ENCODE data around the gene CA12.
"Not testable (repeated sequence)": the region's sequence is repeated elsewhere in the genome, so short reads cannot be mapped to it uniquely, and the experiment has no call there.

The CA12 gene

GRCh38 chr15:63348392-63348791 lies 33.3 kb downstream of the CA12 start:
- Mint-ChIP-seq H3K27ac (no peak overlapping the region), H3K4me1 (peaks cover 63% of the 10 kb centered on the region), H3K9me3 (no peaks in the 10 kb centered on the region), H3K36me3 (ENCODE audit: low read depth) (no peaks in the 10 kb centered on the region), H3K4me3 (no peak overlapping the region), H3K27me3 (ENCODE audit: low read depth, poor library complexity) (peaks cover 10% of the 10 kb centered on the region)
- no peak for DNase-seq
- TF ChIP-seq CTCF (IDR thresholded peaks at IDR 0.05), result no peak

DNA sequence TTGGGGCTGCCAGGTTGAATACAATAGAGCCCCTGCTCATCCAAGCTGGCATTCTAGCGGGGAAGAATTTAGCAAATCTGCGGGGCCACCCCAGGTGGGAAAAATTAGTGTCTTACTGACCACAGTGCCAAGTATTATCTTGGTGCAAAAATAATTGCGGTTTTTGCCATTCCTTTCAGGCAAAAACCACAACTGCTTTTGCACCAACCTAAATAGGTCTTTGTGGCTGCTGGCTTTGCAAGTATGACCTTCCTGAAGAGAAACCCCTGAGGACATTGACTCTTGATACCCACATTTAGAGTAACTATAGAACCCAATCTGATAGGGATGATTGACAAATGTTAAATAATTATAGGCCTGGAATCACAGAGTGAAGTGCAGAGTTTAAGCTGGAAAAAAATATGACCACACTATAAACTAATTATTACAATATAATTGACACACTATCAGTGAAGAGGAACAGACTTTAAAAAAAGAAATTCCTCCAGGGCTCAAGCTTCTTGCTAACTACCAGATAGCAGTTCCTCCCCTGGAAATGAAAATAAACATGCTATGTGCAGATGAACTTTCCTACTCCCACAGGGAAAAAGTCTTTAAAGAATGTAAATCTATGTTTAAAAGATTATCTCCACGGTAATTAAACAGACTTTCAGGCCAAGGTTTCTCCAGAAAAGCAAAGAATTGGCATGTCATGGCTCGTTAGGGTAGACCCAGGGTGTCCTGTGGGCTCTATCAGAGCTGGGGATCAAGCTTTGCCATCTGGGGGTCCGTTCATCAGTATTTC lies 34.4 kb downstream of the CA12 start:
- H3K27ac Mint-ChIP-seq, result no peak overlapping the region
- no peak overlapping the region for H3K4me3 Mint-ChIP-seq

DNA sequence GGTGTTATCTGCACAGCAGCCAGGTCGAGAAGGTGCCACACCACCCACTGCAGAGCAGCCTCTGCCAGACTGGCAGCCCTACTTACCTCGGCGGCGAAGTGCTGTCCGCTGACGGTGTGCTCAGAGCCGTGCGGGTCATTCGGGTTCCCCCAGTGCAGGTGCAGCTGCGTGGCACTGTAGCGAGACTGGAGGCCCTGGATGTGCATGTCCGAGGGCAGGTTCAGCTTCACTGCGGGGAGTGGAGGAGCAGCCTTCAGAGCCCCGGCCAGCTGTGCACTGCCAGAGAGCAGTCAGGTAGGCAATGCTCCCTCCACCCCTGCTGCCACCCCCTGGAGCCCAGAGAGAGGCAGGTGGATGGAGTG lies 36.3 kb downstream of the CA12 start:
- no peak for TF ChIP-seq CTCF (IDR thresholded peaks at IDR 0.05)
- no peak for DNase-seq
- Mint-ChIP-seq H3K9me3 (no peaks in the 10 kb centered on the region), H3K4me3 (no peak overlapping the region), H3K27ac (no peak overlapping the region), H3K36me3 (ENCODE audit: low read depth) (peaks cover 20% of the 10 kb centered on the region), H3K4me1 (peaks cover 50% of the 10 kb centered on the region), H3K27me3 (ENCODE audit: low read depth, poor library complexity) (peaks cover 19% of the 10 kb centered on the region)

More for the DNA sequence above, 34.4 kb downstream of the CA12 start:
- no peak for DNase-seq
- TF ChIP-seq CTCF (IDR thresholded peaks at IDR 0.05), result no peak
- peaks cover 59% of the 10 kb centered on the region for H3K4me1 Mint-ChIP-seq
- H3K36me3 Mint-ChIP-seq (ENCODE audit: low read depth), result peaks cover 2% of the 10 kb centered on the region
- H3K27me3 Mint-ChIP-seq (ENCODE audit: low read depth, poor library complexity), result peaks cover 10% of the 10 kb centered on the region
- no peaks in the 10 kb centered on the region for H3K9me3 Mint-ChIP-seq

GRCh38 chr15:63344731-63345390 lies 36.8 kb downstream of the CA12 start:
- TF ChIP-seq CTCF (IDR thresholded peaks at IDR 0.05), result no peak
- peaks cover 25% of the 10 kb centered on the region for H3K36me3 Mint-ChIP-seq (ENCODE audit: low read depth)
- DNase-seq, result no peak
- H3K4me3 Mint-ChIP-seq, result no peak overlapping the region
- H3K4me1 Mint-ChIP-seq, result peaks cover 50% of the 10 kb centered on the region
- H3K9me3 Mint-ChIP-seq, result no peaks in the 10 kb centered on the region
- peaks cover 21% of the 10 kb centered on the region for H3K27me3 Mint-ChIP-seq (ENCODE audit: low read depth, poor library complexity)
- H3K27ac Mint-ChIP-seq, result no peak overlapping the region

- H3K9me3 Mint-ChIP-seq, DNase-seq: not testable (repeated sequence)
These were observed 38.6 kb downstream of the CA12 start for GRCh38 chr15:63342996-63343562.

GRCh38 chr15:63341898-63342297 lies 39.7 kb downstream of the CA12 start:
- no peak for DNase-seq
- H3K27ac Mint-ChIP-seq, result no peak overlapping the region
- H3K27me3 Mint-ChIP-seq (ENCODE audit: low read depth, poor library complexity), result peaks cover 26% of the 10 kb centered on the region
- peaks cover 28% of the 10 kb centered on the region for H3K4me1 Mint-ChIP-seq
- H3K4me3 Mint-ChIP-seq, result no peak overlapping the region
- no peaks in the 10 kb centered on the region for H3K9me3 Mint-ChIP-seq
- no peak for TF ChIP-seq CTCF (IDR thresholded peaks at IDR 0.05)
- H3K36me3 Mint-ChIP-seq (ENCODE audit: low read depth), result peaks cover 42% of the 10 kb centered on the region

More at GRCh38 chr15:63342996-63343562, 38.6 kb downstream of the CA12 start:
- Mint-ChIP-seq H3K4me1 (peaks cover 40% of the 10 kb centered on the region), H3K36me3 (ENCODE audit: low read depth) (peaks cover 37% of the 10 kb centered on the region), H3K27me3 (ENCODE audit: low read depth, poor library complexity) (peaks cover 24% of the 10 kb centered on the region)
- not testable (repeated sequence) for H3K4me3 Mint-ChIP-seq, H3K27ac Mint-ChIP-seq
